Stimulated activated CD4-positive, alpha-beta T cell treated with anti-CD3 and anti-CD28 coated beads, Interleukin-12 subunit alpha, Interleukin-12 subunit beta, amount 100 ng/mL, for 4 hours (primary cell): ENCODE data around the gene RYR3.

ENCODE experiments used
- DNase-seq: peaks from one replicate; pipeline ENCODE4 v3.0.0-alpha.2; 2020

Gene RYR3

DNA sequence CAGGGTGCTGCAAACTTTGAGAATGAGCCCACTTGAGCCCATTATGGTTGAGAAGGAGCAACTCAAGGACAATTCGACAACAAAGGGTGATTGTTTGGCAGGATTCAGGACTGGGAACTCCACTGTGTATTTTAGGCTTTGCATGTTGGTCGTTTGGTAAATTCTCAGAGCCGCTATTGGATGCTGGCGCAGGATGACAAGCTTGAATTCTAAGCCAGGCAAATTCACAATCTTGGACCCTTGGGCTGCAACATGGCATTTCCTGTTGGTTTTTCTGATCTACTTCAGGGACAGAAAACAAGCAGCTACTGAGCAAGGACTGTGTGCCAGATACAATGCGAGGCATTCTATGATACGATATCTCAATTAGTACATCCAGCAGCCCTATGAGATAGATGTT, 82.8 kb downstream of the RYR3 start:
- DNase-seq, result no peak

DNA sequence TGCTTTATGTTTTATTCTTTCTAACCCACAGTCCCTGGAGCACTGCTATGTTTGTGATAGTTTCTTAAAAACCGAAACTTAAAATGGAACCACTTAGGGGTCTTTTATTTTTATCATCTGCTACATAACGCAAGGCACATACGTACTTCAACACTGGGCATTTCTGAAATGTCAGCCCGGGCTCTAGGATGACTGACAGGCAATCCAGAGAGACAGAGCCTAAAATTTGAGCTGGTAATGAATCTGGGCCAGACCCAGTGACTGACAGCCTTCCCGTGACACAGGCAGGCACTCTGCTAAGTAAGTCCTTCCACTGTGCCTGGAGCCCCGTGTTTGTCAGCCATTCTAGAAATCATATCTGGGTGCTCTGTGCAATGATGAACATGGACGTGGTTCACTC, 84.6 kb downstream of the RYR3 start:
- no peak for DNase-seq

DNA sequence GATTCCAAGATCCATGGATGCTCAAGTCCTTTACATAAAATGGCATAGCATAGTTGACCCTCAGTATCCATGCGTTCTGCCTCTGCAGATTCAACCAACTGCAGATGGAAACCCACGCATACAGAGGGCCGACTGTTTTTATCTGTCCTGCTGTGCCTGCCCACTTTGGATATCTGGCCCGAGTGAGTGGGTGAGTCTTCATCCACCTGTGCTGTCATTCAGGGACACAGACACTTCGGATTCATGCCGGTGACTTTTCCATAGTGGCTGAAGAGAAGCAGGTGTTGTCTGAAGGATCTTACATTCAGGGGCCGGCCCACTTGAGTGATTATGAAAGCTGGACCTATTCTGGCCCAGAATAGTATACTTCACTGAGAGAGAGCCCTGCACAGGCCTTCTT, 85.1 kb downstream of the RYR3 start:
- DNase-seq, result no peak

DNA sequence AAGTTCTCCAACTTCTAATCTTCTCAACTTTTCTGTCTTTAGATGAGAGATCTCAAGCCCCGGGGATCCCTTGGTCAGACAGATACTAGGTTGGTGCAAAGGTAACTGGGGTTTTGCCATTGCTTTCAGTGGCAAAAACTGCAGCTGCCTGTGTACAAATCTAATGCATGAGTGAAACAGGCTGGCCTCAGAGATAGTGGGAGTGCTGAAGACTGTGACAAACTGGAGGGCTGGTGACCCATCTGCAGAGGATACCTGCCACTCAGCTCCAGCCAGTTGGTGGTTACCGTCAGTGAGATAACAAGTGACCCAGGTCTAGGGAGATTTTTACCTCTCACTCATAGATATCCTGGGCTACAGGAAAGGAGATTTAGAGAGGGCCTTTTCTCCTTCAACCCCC, 85.7 kb downstream of the RYR3 start:
- no peak for DNase-seq

DNA sequence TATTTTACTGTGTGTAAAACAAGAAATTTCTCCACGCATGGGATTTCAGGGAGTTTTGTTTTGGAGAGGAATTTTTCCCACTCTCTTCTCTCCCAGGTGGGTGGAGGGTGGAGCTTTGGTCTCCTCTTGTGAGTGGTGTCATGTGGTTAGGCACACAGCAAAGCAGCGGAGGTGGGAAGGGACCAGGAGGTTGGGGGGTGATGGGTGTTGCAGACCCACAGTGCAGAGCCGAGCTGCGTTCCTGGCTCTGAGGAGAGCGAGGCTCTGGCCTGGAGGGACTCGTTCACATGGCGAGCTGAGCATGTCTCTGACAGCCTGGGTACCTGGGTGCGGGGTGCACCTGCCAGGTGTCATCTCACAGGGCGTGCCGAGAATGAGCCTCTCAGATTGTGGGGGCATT, 87.8 kb downstream of the RYR3 start:
- DNase-seq, result no peak

DNA sequence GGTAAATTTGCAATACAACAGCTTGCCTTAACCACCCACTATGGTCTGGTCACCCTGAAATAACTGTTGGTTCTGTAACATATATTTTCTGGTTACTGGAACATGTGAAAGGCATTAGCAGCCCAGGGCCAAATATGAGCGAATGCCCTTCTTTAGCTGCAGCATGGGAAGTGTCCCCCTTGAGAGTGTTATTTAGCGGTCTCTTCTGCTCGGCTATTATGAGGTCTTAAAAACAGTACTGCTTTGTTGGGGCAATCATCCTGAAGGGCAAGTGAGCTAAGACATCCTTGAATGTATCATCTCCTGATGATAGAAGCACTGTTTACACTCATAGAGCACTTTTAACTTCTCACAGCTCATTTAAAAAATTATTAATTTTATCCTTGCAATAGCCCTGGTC, 90.2 kb downstream of the RYR3 start:
- no peak for DNase-seq

DNA sequence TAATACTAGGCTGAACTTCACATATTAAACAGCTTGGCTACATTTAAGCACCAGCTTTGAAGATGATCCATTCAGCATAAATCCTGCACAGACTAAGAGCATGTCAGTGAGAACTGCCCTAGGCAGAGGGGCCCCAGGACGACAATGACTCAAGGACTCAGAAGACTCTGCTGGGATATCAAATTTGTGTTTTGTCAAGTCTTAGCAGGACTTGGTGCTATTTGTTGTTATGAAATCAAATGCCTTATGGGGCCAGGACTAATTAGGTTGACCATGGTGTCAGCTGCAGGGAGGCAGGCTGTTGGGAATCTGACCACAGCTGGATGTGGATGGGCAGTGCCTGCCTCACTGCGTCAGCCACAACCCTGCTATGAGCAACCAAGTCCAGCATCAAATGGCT, 91.8 kb downstream of the RYR3 start:
- no peak for DNase-seq

DNA sequence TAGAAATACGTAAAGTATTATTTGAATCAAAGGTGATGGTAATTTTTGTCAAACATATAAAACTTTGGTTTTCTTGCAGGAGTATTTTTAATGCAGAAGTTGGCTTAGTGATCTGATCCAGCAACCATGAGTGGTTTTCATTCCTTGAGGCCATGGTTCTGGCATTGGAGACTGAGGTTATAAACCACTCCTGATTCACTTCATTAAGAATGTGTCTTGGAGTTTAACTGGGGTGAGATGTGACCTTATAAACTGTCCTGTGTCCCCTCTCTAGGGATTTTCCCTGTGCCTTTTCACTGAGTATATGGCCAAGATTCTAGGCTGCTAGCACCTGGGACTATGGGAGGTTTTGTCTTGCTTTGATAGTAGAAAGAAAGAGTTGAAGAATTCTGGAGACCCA, 94.3 kb downstream of the RYR3 start:
- no peak for DNase-seq

DNA sequence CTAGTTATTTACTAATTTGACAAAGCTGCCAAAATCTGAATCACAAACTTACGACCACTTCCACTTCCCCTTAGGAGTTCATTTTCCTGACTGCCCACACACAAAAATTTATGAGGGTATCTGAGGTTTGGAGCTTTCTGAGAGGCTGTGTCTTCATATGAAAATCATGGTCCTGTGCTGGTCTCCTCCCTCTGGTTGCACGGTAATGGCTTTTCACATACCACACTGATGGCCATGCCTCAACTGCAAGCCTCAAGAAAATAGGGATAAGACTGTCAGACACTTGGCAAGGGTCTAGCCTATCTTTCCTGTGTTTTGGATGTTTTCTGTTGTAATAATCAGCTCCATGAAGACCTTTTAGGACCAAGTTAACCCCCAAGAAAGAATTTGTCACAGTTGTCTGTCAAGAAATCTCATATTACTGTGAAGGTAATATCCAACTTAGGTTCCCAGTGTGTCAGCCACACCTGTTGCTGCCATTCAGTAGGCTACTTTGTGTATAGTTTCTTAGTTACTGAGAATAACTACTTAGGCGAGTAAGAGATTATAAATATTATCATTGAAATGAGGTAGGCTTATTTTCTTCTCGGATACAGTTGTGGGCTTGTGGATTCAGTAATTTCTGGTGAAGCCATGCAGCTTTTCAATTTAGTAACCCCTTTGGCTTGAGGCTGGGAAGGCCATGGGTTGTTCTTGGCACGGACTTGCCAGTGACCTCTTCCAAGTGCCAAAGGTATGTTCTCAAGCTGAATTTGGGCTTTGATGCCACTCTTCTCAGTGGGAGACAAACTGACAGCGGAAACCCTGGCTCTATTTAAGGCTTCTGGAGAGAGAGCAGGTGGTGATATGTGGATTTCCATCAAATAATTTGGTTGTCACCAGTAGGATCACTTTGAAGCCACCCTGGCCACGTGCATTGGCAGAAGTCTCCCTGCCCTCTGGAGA, 101.1 kb downstream of the RYR3 start:
- DNase-seq, result no peak

DNA sequence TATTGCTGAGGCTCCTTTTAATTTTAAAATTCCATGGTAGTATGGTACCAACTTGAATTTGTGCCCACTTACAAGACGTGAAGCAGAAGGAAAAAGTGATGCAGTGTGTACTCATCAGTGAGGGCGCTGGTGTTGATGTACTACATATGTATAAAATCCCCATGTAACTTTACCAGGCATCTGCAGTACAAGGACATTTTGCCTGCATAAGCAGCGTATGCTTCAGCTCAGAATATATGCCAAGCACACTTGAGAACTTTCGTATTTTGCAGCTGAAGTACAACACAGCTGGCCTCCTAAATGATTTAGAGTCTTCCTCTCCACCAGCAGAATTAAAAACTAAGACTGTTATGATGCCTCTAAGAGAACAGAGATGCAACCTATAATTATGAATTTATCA, 108.9 kb downstream of the RYR3 start:
- DNase-seq, result no peak

DNA sequence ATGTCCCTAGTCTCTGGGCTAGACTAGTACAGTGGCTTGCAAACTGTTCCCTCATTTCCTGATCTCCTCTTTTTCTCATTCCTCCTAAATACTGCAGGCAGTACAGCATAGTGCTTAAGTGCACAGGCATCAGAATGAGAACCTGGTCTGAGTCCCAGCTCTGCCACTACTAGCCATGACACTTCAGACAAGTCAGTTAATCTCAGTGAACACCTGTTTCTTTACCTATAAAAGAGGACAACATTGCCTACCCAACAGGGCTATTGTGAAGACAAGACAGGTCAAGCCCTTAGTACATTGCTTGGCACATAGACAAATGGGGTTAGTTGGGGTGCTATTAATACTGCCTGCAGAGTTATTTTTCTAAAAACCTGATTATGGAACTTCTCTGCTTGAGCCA, 113.3 kb downstream of the RYR3 start:
- DNase-seq, result no peak

DNA sequence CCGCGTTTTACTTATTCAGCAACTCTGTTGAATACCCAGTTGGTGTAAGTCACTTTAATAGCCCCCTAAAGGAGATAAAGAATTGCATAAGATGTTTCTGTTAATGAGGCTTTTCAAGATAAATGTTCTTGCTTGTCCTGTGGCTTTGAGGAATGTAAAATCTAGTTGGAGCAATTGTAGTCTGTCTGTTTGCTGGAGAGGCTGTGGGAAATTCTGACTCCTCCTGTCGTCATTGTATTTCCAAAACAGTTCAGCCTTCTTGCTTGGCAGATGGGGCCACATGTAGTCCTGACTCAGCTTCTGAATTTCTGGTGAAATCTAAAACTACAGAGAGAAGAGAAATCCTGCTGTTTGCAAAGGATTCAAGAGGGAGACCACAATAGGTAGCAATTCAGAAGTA, 114.4 kb downstream of the RYR3 start:
- no peak for DNase-seq

DNA sequence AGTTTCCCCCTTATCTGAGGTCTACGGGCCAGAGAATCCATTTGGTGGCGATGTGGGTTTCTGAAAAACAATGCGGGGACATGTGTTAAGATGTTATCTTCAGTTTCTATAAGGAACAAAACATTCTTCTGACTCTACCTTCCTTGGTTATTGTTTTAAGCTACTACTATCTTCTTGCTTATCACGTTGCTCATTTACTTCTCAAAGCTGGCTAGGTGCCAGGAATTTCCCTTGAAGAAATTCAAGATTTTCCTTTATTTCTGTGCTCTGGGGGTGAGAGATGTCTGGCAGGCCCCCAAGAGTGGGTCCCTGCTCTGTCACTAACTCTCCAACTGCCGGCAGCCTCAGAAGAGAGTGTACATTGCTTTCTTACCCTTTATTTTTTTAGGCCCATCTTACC, 119.8 kb downstream of the RYR3 start:
- no peak for DNase-seq

DNA sequence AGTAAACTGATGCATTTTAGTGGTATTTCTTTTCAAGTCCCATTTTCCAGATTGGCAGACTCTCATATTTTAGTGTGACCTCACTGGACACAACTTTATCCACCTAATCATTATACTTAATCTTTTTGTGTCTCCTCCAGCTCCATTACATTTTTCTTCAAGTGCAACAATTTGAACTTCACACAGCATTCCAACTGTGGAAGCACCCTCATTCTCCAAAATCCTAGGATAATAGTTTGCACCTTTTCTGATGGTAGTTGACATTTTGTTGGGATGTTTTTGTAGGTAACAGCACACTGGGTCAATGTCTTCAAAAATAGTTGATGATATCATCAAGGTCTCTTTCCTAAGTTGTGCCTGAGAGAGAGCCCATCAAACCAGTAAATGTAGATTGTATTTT, 123.1 kb downstream of the RYR3 start:
- DNase-seq, result no peak

DNA sequence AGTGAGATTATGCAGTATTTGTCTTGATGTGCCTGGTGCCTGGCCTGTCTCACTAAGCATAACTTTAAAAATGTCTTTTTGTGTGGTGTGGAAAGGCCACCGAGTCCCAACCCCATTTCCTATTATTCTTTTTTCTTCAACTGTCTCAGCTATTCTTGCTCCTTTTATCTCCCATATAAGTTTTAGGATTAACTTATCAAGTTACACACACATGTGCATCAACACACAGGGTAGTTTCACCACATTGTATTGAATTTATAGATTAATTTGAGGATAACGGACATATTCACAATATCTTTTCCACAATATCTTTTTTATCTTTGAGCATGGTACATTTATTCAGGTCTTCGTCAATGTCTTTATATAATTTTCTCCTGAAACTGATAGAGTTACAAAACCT, 127.6 kb downstream of the RYR3 start:
- no peak for DNase-seq

DNA sequence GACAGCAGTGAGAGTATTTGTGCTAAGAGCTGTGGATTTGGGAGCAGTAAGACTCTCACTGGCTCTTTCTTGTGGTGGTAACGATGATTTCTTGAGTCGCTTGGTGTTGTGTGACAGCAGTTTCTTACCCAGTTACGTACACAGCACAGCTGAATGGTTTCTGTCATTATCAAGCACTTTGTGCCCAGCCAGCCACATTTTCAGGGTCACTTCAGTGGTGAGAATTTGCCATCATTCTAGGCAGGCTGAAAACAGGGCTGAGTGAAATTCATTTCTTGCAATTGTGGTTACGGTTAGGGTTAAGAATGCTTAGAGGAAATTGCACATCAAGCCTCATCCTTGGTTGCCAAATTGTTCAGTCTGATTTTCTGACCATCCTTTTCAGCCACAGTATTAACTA, 130.1 kb downstream of the RYR3 start:
- no peak for DNase-seq

DNA sequence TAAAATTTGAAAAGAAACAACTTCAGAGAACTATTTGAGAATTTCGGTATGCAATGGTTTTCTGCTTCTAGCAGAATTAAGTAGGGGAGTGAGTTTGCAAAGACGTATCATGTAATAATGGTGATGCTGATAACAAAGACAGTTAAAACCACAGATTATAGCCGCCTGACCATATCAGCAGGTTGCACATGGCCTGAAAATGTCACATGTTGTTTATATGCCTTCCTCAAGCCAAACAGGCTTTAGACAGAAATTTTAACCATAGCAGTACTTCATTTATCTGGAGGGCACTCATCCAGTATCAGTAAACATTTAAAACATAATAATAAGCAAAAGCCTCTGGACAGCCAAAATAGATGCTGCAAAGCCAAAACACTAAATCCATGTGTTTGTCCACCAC, 131.7 kb downstream of the RYR3 start:
- DNase-seq, result no peak

DNA sequence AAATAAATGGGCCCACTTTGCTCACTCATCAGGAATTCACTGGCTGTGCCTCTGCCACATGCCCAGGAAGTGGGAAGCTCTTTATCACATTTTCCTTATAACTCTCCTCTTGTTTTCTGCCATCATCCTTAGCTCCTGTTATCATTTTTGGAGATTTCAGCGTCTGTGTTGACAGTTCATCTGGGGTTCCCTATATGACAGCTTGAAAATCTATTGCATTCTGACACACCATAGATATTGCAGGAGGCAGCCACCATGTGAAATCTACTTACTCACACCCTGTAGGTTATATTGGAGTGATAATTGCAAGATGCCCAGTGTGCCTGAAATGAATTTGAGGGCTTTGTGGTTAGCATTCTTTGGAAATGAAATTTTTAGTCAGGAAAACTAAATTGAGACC, 132.9 kb downstream of the RYR3 start:
- no peak for DNase-seq

DNA sequence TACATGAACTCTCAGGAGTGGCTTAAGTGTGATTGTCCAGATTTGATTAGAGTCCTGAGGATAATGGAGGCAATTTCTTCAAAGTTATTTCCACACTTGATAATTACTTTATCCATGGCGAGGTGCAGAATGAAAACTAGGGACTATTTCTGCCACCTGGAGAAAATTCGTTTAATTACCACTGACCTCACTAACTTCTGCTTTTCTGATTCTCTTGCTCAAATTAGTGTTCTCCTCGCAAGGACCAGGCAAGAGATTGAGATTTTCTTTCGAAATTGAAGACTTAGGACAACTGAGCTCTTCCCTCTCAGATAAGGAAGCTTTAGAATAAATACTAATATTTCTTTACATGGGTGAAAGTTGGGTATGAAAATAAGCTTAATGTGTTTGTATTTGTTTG, 135.2 kb downstream of the RYR3 start:
- DNase-seq, result no peak

DNA sequence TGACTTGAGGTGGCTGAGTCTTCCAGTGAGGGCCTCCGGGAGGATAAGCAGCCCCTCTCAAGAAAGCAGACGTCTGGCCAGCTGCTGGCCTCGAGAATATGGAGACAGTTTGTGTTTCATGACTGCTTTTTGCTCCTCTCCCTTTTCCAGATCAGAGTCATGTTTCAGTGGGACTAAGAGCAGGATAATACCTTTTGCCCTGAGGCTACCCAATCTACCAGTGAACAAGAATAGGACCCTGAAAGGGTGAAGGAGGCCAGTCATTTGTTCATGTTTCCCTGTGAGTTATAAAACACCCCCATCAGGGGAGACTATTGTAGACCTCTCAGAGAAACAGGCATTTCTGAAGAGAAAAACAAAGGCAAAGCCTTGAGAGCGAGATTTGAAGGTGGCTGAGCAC, 137.4 kb downstream of the RYR3 start:
- DNase-seq, result no peak

DNA sequence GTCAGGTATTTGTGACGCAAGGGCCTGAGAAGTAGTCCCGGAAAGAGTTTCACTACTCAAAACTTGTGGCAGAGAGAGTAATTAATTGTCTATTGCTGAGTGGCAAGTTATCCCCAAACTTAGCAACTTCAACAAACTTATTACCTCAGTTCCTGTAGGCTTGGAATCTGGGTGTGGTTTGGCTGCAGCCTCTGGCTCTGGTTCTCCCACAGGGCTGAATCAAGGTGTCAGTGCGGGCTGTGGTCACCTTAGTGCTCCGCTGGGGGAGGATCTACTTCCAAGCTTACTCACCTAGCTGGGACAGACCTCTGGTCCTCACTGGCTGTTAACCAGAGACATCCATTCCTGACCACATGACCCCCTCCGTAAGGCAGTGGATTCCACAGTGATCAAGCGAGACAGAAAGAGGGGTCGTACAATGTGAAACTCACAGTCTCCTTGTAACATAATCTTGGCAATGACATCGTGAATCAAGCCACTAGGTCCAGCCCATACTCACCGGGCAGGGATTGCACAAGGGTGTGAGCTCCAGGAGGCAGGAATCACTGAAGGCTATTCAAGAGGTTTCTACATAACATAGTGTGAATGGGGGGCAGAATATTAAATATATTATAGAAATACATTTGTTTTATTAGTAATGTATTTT, 138.3 kb downstream of the RYR3 start:
- DNase-seq, result no peak

DNA sequence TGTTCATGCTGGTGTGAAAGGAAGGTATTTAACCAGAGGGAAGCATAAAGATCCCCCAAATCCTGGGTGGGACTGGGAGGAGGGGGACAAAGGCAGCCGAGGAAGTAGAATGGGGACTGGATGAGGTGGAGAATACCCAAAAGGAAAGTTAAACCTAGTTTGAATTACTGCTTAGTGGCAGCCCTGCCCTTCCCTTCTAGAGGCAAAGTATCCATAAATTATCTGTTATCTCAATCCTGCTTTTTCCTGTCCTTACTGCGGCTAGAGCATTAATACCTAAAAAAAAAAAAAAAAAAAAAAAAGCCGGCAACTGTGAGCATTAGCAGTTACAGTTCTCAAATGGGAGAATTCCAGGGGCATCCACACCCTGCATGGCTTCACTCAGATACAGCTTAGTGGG, 139.0 kb downstream of the RYR3 start:
- no peak for DNase-seq

DNA sequence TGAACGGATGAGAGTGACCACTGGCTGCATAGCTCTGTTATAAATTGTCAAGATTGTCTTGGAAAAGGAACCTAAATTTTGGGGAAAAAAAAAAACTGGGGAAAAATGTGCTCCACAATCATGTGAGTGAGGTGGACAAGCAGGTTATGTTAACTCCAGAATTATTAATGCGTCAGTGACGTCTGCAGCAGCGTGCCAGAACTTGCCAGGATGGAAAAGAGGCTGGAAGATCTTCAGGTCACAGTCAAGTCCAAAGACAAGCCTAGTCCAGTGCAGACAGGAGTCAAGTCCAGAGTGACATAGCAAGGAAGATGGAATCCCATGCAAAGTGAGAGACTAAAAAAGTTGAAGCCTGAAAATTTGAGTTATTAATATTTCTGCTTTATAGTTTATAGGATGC, 140.6 kb downstream of the RYR3 start:
- no peak for DNase-seq

DNA sequence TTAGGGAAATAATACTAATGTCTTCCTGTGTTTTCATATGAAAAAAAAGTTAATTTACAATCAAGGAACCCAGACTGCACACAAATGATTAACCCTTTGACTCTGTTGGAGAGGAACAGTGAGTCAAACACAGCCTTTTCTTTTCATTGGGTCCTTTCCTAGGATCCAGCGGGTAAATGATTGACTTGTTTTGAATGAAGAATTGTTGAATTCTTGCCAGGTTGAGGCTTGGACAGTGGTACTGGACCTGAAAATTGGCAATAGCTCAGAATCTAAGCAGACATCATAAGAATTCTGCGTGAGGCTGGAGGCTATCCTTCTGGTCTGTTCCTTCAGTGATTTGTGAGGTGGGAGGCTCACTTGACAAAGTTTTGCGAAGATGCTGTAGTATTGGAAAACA, 143.0 kb downstream of the RYR3 start:
- no peak for DNase-seq

DNA sequence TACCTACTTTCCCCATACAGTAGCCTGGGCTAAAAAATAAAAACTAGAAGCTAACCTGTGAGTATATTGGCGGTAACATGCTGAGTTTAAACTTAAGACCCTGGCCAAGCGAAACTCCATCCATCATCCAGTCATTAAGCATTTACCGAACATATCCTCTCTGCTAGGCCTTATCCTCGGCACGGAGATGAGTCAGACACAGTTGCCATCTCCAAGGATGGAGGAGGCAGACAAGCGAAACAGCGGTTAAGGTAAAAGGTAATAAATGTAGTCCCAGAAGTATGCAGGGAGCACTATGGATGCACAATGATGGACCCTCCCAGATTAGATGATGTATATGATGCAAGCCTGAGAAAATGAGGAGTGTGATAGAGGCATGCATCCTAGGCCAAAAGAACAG, 143.6 kb downstream of the RYR3 start:
- DNase-seq, result no peak
